LNCaP clone FGC (cell line): Measurements from ENCODE around the gene TOMT.

Experiments used
- DNase-seq: peaks from one replicate; pipeline ENCODE4 v3.0.0-alpha.2; 2011; ENCODE audit warnings: low read depth
- H3K4me3 ChIP-seq: 2 replicates; pipeline ENCODE4 v1.5.1; 2011; ENCODE audit warnings: mild to moderate bottlenecking, low read depth, low read length, control low read depth
- CTCF ChIP-seq: IDR thresholded peaks from 2 replicates; pipeline ENCODE4 v1.5.1; 2012; ENCODE audit warnings: mild to moderate bottlenecking; ENCODE audit not compliant: control insufficient read depth, insufficient read depth; ENCODE audit errors: extremely low read depth

TOMT gene

GRCh38 chr11:72080326-72081183 lies 25.2 kb upstream of the TOMT start, which contains the start of the genes LRRC51 and NUMA1:
Gene LRRC51 (plus strand): TSS chr11:72080850. CDS start chr11:72089084, 8,234 bp downstream.
Gene NUMA1 (minus strand): TSS chr11:72080542. CDS start chr11:72035943, 44,599 bp downstream.
- TF ChIP-seq CTCF, result no peak
- H3K4me3 ChIP-seq, result peak within 1 kb of the TSS; percentile 71
- DNase-seq, result peak; percentile 100

- H3K4me3 ChIP-seq, result peak overlapping the region; percentile 71
- no peak for TF ChIP-seq CTCF
- no peak for DNase-seq
Measured at GRCh38 chr11:72081184-72081644, 24.5 kb upstream of the TOMT start.

- peak; percentile 89 for DNase-seq
- no peak for TF ChIP-seq CTCF
- peak overlapping the region; percentile 71 for H3K4me3 ChIP-seq
Measured at GRCh38 chr11:72081821-72082453, 23.8 kb upstream of the TOMT start.

- TF ChIP-seq CTCF, result no peak
- no peak overlapping the region for H3K4me3 ChIP-seq
- no peak for DNase-seq
Measured at GRCh38 chr11:72083414-72083813, 22.3 kb upstream of the TOMT start.

- DNase-seq, result no peak
- no peak overlapping the region for H3K4me3 ChIP-seq
- TF ChIP-seq CTCF, result no peak
Measured at GRCh38 chr11:72084076-72084475, 21.6 kb upstream of the TOMT start.

GRCh38 chr11:72084965-72085364 lies 20.8 kb upstream of the TOMT start:
- DNase-seq, result no peak
- TF ChIP-seq CTCF, result no peak

More at GRCh38 chr11:72084965-72085364, 20.8 kb upstream of the TOMT start:
- H3K4me3 ChIP-seq, result no peak overlapping the region
